Measurements from ENCODE around the gene MAP2K5.

MAP2K5 gene

DNA sequence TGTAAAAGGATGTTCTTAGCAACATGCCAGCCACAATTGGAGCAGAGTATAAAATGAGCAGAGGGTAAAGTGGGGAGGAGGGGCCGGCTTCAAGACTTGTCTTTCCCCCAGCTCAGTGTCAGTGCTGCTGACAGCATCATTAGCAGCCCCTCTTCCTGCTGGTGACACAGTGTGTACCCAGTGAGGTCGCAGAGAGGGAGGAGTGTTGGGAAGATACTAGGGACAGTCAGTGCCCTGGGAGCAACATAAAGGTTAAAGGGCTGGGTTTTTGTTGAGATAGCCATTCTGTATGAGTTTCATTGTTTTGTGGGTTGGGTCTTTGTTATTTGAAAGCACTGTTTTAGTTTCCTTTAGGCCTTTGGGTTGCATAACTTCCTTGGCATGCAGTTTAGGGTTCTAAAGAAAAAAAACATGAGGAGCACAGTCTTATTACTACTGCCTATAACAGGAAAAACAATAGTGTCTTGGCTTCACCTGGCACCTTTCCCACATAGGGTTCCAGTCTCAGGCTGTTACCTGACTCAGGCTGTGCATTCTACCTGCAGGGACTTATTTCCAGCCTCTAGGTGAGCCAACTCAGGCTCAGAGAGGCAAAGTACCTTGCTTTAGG, 188.7 kb downstream of the MAP2K5 start:
- DNase-seq = no peak

- DNase-seq = no peak
Measured at GRCh38 chr15:67732164-67732563, 189.7 kb downstream of the MAP2K5 start.

DNA sequence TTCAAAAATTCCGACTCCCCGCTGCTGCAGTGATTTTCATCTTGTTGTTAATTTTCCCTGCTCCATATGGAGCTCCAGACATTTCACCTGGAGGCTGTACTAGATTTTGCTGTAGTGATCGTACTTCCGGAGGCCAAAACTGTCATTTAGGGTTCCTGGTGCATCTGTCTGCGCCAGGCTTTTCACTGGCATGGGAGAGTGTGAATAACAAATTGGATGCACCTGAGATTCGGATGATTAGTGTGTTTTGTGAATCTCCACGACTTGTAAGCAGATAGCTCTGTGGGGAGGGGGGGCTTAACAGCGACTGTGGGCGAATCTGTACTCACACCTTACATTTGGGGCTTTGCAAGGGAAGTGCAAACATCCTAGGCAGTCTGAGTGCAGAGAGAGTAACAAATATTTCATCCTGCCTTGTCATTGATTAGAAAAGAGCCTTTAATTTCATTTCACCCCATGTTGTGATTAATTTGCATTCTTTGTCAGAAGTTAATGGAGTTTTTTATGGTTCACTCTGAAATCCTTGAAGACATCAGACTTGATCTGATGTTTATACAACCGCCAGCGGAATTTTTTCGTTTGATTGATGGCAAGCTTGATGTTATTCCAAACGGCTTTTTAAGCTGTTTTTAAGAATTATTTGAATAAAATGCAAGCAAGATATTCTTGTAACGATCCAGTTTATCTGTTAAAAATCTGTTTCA, 190.3 kb downstream of the MAP2K5 start:
- DNase-seq = no peak

- no peak for DNase-seq
Measured at GRCh38 chr15:67735896-67736295, 193.4 kb downstream of the MAP2K5 start.

DNA sequence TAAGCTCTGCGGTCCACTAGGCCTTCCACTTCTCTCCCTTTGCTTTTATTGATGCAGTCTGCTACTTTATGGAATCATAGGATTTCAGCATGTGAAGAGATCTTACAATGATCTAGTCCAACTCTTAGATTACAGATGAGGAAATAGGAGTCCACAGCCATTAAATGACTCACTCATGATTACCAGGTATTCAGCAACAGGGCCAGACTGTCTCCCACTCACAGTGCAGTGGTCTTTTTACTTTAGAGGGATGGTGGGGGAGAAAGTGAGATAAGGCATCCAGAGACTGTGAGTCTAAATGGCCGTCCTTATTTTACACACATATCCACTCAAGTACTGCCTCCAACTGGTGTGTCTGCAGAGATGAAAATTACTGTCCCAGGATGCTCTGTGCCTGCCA, 194.3 kb downstream of the MAP2K5 start:
- no peak for DNase-seq

- no peak for DNase-seq
Measured at GRCh38 chr15:67738056-67738455, 195.6 kb downstream of the MAP2K5 start.

DNA sequence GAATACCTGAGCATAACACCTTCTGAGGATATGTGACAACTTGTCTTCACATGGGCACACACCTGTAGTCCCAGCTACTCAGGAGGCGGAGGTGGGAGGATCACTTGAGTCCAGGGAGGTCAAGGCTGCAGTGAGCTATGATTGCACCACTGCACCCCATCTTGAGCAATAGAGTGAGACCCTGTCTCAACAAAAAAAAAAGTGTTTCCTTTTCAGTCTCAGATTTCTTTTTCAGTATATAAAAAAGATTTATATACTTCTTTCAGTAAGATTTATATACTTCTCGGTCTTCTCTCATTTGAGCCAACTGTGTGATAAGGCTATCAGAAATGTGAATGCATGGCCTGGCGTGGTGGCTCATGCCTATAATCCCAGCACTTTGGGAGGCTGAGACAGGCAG, 197.9 kb downstream of the MAP2K5 start:
- no peak for DNase-seq

DNA sequence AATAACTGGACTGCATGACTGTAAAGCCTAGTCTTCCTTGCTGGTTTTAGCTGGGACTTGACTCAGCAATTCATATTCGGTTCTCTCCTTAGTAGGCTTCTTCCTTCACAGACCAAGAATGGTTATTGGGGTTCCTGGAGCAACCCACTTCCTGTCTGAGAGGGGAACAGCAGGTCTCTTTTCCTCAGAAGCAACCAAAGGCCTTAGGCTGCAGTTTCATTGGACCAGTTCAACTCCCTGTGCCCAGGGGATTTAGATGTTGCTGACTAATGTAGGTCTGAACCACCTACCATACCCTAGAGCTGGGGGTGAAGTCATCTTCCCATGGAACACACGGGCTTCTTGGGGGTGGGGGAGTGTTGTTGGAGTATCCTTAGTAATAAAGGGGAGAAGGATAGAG, 198.8 kb downstream of the MAP2K5 start:
- no peak for DNase-seq

DNA sequence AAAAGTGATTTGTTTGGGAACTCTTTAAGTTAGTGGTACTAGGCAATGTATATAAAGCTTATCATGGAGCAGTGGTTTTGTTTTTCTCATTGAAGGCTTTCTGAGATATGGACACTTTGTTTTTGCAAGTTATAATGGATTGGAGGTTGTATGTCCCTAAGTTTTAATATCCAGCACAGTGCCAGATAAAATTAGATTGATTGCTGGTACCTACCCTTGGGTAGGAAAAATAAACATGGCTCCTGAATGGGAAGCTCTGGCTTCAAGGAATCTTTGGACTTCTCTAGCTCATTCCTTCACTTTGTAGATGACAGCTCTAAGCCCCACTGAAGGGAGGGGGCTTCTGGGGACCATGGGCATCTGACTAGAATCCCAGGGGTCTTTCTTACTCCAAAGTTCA, 201.1 kb downstream of the MAP2K5 start:
- DNase-seq = no peak

- no peak for DNase-seq
Measured at GRCh38 chr15:67744331-67745072, 202.0 kb downstream of the MAP2K5 start.

- no peak for DNase-seq
Measured at GRCh38 chr15:67745073-67746006, 202.8 kb downstream of the MAP2K5 start.

DNA sequence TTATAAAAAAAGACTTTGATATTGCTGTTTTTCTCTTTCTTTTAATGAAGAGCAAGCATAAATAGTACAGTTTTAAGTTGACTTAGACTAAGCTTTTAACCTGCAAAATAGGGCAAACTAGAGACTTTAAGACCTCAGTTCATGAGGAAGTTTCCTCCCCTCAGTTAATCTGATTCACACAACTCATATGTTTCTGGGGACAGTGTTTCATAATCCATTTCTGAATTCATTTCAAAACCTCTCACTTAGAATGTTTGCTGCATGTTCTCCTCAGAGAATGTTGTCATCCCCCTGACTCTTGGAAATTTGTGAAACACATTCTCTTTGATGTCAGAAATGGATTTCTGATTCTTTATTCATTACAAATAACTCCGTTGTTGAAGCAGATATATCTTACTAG, 203.5 kb downstream of the MAP2K5 start:
- no peak for DNase-seq

GRCh38 chr15:67746450-67746849, 203.9 kb downstream of the MAP2K5 start:
- DNase-seq = no peak

DNA sequence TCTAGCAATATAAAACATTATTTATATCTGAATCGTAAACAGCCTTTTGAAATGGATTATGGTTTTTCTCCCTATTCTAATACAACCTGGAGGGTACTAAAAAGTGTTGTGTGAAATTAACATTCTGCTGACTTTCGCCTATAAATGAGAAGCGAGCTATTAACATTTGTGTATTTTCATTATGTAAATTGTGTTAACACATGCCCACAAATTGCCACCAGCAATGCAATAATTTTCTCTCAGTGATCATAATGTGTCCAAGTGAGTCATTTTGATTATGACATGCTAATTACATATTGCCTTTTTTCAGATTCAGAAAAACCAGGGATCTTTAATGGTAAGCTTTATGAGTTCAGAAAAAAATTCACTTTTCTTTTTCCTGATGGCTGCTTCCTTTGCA, 205.4 kb downstream of the MAP2K5 start:
- DNase-seq = no peak

DNA sequence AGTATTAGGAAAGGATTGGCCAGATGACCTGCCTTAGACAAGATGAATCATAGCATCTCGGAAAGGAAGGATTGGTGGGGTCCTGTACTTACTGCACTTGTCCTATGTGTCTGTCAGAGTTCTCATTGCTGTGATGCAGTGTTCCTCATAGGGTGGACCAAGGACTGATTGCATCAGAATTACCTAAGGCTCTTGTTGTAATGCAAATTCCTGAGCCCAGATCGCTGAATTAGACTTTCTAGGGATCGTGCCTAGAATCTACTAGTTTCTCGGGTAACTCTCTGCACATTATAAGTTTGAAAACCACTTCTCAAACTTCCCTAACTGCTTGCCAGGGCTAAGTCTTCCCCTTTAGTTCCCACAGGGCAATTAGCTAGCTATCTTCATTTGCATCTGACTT, 207.9 kb downstream of the MAP2K5 start:
- DNase-seq = no peak

- no peak for DNase-seq
Measured at GRCh38 chr15:67753891-67754290, 211.4 kb downstream of the MAP2K5 start.

DNA sequence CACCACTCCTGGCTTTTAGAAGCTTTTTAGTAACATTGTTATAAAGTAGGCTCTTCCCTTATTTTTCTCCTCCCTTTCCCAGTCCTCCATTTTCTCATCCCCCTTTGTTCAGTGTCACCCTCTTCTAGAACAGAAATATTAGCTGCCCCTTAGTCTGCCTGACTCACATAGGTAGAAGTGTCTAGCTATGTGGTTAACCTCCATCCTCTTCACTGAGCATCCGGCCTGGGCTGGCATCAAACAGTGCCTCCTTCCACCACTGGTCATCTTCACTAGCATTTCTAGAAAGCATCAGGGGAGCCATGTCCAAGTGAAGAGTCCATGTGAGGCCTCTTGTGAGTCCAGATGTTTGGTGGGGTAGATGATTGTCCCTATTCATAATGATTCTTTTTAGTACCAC, 212.8 kb downstream of the MAP2K5 start:
- DNase-seq = no peak

DNA sequence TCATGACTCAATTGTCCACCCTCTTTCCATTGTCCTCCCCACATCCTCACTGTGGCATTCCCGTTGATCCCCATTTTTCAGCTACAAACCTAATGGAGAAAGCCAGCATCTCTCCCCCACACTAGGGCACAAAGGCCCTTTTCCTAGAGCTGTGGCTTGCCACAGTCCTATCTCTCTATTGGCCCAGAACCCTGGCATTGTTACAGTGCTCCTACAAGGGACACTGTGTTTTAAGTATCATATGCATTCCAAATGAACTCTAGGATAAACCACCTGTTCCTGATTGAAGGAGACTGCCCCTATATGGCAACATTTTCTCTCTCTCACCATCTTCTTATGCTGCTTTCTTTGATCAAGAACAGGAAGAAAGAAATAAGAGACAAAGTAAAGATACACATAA, 213.4 kb downstream of the MAP2K5 start:
- no peak for DNase-seq

- DNase-seq = peak; percentile 5
Measured at GRCh38 chr15:67758619-67759300, 216.3 kb downstream of the MAP2K5 start.

DNA sequence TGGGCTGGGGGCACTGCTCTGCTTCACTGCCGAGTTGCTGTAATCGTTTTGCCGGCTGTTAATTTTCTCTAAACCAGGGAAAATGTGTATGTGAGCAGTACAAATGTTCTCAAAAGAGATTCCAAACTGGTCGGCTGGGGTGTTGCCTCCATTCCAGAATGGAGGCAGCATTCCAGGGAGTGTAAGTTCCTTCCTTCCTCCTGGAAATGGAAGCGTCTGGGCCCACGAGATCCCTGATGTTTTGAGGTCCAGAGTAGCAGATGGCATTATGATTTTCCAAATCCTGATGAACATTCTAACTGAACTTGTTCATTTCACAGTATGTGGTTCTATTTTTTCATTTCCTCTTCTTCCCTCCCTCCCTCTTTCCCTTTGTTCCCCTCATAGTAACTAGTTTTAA, 218.4 kb downstream of the MAP2K5 start:
- no peak for DNase-seq

DNA sequence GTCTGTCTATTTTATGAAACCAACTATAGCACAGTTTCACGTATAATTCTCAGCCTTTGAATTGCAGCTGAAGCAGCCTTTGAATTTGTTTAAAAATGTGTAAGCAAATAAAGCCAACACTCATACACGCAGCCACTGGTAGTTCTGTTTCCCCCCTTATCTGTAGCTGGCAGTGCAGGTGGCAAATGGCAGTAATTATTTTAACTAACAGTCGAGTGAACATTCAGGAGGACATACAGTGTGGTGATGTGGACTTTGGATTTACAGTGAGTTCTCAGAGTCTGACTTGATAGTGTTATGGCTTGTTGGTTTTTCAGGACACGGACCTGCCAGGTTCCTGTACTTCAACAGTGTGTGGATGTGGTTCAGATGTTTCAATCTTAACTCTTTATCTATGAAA, 218.8 kb downstream of the MAP2K5 start:
- no peak for DNase-seq

GRCh38 chr15:67762610-67763368, 220.3 kb downstream of the MAP2K5 start:
- no peak for DNase-seq
